HepG2 (cell line): Measurements from ENCODE around the gene IRS1. TPM values are rescaled to one million over a fixed set of nuclear protein-coding genes. Genes with fewer than 3 reads are reported as not detected.

Source experiments
- GTF3A ChIP-seq: sonication (generic); formaldehyde crosslinking; conservative IDR thresholded peaks from 2 replicates; pipeline ENCODE4 v1.4.0; 2020; ENCODE audit warnings: mild to moderate bottlenecking, missing genetic modification reagents
- SMC3 ChIP-seq: IDR thresholded peaks from 2 replicates; pipeline ENCODE4 v1.6.1; 2011; ENCODE audit warnings: low read length, improper control_type of control experiment
- TOPORS ChIP-seq: sonication (generic); formaldehyde crosslinking; IDR thresholded peaks from 2 replicates; pipeline ENCODE4 v1.8.0; 2023; ENCODE audit warnings: mild to moderate bottlenecking, missing genetic modification reagents
- ZNF256 ChIP-seq: sonication (generic); formaldehyde crosslinking; conservative IDR thresholded peaks from 2 replicates; pipeline ENCODE4 v1.4.0; 2020; ENCODE audit warnings: missing genetic modification reagents
- polyA plus RNA-seq, 8 experiments: library from polyadenylated mRNA; depleted of rRNA in 3 of 8; stranded (reverse) in 7 of 8; unstranded in 1 of 8; fragments of >200 nt; fragmentation: Illumina TruSeq in 4 of 8; extraction: Trizol in 4 of 8; gene quantifications; 2 replicates each; pipeline versions ENCODE4 v1.2.1 to v1.2.3, GENCODE V29; 2011 to 2016; ENCODE audit warnings: low read depth in 4 of 8, missing spikeins in 1 of 8, mixed read lengths in 1 of 8; ENCODE audit not compliant: insufficient read depth in 1 of 8
- total RNA-seq, 5 experiments: library from RNA; depleted of rRNA; stranded (reverse); fragments of >200 nt; fragmentation: Illumina TruSeq; extraction: Trizol; gene quantifications; 2 replicates each; pipeline ENCODE4 v1.2.3, GENCODE V29; 2016; ENCODE audit warnings: low read depth in 1 of 5
- TF ChIP-seq, protein P1 (sequence below): sonication (generic); formaldehyde crosslinking; IDR thresholded peaks from 2 replicates; pipeline ENCODE4 v1.4.0; 2020; ENCODE audit warnings: missing genetic modification reagents
- TF ChIP-seq, protein P2 (sequence below), 2 experiments: sonication (generic) in 1 of 2; formaldehyde crosslinking in 1 of 2; IDR thresholded peaks; 2 replicates each; pipeline versions ENCODE4 v1.6.1 to v1.9.0; 2014 to 2022; ENCODE audit warnings: antibody characterized with exemption in 1 of 2, borderline replicate concordance in 1 of 2, inconsistent platforms in 1 of 2, low read depth in 1 of 2, missing genetic modification reagents in 1 of 2

The IRS1 gene
- total and polyA plus RNA-seq, 2 of the 13 experiments (the other 11 are each of a cell fraction or from before 2014, with no cell fraction given) = 8.7 to 9.0 TPM

GRCh38 chr2:226788064-226788463 lies 11.6 kb downstream of the IRS1 start (continued):
- TF ChIP-seq, protein P1, sequence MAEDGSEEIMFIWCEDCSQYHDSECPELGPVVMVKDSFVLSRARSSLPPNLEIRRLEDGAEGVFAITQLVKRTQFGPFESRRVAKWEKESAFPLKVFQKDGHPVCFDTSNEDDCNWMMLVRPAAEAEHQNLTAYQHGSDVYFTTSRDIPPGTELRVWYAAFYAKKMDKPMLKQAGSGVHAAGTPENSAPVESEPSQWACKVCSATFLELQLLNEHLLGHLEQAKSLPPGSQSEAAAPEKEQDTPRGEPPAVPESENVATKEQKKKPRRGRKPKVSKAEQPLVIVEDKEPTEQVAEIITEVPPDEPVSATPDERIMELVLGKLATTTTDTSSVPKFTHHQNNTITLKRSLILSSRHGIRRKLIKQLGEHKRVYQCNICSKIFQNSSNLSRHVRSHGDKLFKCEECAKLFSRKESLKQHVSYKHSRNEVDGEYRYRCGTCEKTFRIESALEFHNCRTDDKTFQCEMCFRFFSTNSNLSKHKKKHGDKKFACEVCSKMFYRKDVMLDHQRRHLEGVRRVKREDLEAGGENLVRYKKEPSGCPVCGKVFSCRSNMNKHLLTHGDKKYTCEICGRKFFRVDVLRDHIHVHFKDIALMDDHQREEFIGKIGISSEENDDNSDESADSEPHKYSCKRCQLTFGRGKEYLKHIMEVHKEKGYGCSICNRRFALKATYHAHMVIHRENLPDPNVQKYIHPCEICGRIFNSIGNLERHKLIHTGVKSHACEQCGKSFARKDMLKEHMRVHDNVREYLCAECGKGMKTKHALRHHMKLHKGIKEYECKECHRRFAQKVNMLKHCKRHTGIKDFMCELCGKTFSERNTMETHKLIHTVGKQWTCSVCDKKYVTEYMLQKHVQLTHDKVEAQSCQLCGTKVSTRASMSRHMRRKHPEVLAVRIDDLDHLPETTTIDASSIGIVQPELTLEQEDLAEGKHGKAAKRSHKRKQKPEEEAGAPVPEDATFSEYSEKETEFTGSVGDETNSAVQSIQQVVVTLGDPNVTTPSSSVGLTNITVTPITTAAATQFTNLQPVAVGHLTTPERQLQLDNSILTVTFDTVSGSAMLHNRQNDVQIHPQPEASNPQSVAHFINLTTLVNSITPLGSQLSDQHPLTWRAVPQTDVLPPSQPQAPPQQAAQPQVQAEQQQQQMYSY (CRISPR knock-in tag) = no peak
- TF ChIP-seq GTF3A (CRISPR knock-in tag) (no peak), SMC3 (no peak), TOPORS (CRISPR knock-in tag) (no peak), ZNF256 (no peak)
- TF ChIP-seq, protein P2, sequence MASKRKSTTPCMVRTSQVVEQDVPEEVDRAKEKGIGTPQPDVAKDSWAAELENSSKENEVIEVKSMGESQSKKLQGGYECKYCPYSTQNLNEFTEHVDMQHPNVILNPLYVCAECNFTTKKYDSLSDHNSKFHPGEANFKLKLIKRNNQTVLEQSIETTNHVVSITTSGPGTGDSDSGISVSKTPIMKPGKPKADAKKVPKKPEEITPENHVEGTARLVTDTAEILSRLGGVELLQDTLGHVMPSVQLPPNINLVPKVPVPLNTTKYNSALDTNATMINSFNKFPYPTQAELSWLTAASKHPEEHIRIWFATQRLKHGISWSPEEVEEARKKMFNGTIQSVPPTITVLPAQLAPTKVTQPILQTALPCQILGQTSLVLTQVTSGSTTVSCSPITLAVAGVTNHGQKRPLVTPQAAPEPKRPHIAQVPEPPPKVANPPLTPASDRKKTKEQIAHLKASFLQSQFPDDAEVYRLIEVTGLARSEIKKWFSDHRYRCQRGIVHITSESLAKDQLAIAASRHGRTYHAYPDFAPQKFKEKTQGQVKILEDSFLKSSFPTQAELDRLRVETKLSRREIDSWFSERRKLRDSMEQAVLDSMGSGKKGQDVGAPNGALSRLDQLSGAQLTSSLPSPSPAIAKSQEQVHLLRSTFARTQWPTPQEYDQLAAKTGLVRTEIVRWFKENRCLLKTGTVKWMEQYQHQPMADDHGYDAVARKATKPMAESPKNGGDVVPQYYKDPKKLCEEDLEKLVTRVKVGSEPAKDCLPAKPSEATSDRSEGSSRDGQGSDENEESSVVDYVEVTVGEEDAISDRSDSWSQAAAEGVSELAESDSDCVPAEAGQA (IDR thresholded peaks at IDR 0.05; ENCODE audit: low read depth) = no peak
- TF ChIP-seq, protein P2 (CRISPR knock-in tag; IDR thresholded peaks at IDR 0.05; ENCODE audit: borderline replicate concordance) = no peak
